OCI-LY3 (cell line): ENCODE measurements around the gene PEX13.

Experiments used
- EZH2phosphoT487 ChIP-seq: fragments of 200-600 bp; shearing (Covaris generic); IDR thresholded peaks from 2 replicates; pipeline ENCODE4 v1.6.1; 2018; ENCODE audit warnings: antibody characterized with exemption, mixed run types, low read depth
- TF ChIP-seq, protein P1 (sequence below): fragments of 200-600, 300-600 bp; sonication (generic); IDR thresholded peaks from 2 replicates; pipeline ENCODE4 v1.5.1; 2014; ENCODE audit warnings: antibody characterized with exemption, low read length, low read depth

DNA sequence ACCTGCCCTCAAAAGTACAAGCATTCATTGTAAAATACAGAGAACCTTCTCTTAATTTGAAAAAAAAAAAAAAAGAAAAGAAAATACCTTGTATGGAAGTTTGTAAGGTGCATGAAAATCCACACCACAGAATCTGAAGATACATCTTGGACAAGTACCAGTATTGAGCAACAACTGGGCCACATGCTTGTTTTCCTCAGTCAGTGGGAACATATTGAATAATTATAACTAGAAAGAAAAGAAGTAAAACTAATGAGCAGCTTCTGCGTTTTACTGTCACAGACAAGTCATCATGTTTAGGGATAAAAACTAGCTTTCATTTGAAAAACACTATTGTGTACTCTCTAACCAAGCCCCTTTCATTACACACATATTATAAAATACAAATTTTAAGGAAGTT is 5.8 kb upstream of the PEX13 start:
- TF ChIP-seq, protein P1, sequence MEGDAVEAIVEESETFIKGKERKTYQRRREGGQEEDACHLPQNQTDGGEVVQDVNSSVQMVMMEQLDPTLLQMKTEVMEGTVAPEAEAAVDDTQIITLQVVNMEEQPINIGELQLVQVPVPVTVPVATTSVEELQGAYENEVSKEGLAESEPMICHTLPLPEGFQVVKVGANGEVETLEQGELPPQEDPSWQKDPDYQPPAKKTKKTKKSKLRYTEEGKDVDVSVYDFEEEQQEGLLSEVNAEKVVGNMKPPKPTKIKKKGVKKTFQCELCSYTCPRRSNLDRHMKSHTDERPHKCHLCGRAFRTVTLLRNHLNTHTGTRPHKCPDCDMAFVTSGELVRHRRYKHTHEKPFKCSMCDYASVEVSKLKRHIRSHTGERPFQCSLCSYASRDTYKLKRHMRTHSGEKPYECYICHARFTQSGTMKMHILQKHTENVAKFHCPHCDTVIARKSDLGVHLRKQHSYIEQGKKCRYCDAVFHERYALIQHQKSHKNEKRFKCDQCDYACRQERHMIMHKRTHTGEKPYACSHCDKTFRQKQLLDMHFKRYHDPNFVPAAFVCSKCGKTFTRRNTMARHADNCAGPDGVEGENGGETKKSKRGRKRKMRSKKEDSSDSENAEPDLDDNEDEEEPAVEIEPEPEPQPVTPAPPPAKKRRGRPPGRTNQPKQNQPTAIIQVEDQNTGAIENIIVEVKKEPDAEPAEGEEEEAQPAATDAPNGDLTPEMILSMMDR: no peak
- TF ChIP-seq EZH2phosphoT487: no peak
